ENCODE results near the gene AARS1.
"Not testable (repeated sequence)": the region's sequence is repeated elsewhere in the genome, so short reads cannot be mapped to it uniquely, and the experiment has no call there.

Gene AARS1

DNA sequence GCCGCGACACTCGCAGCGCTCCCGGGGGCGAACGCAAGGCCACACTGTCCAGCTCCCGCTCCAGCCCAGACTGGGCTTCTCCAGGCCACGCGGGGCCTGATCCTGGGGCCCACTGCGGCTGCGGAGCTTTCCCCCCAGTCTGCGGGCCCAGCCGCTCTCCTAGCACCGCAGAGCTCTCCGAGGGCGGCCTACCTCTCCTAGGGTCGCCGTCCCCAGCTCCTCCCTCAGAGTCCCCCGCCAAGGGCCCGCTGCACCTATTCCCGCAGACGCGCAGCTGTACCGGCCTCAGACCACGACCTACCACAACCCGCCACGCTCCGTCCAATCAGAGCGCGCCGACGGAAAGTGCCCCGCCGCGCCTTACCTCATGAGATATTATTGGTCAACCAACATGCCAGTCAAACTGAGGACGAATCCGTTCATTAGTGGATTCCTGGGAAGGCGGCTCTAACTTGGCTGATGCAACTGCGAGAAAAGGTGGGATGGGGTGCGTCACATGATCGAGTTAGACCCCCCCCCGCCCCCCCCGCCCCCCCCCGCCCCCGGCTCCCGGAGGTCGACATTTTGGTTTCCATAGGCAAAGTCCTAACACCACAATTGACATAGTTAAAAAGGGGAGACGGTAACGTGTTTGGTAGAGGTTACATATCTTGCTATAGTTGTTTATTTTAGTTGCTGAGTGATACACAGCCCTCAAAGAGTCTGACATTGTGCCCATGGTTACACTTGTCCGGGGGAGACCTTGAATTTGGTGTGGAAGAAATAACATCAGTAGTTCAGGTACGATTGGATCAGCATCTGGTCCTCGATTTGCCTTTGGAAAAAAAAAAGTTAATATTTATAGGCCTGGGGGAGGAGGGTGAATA lies at the start of gene AARS1:
Gene AARS1, minus strand, starts transcription at position 278 of the 866 bp plus-strand sequence. CDS start 6,743 bp downstream, outside the sequence.
- in situ Hi-C loops (cut with HindIII; ENCODE audit: low pct_unique_long_range_greater_than_20kb, low sequenced_read_pairs) = no loop called here
- peak; percentile 97 to 100 for DNase-seq (ENCODE audit: low read depth in 1 of 2, low spot score in 1 of 2)
- TF ChIP-seq JUND (IDR thresholded peaks at IDR 0.05; ENCODE audit: low read depth) = no peak

DNA sequence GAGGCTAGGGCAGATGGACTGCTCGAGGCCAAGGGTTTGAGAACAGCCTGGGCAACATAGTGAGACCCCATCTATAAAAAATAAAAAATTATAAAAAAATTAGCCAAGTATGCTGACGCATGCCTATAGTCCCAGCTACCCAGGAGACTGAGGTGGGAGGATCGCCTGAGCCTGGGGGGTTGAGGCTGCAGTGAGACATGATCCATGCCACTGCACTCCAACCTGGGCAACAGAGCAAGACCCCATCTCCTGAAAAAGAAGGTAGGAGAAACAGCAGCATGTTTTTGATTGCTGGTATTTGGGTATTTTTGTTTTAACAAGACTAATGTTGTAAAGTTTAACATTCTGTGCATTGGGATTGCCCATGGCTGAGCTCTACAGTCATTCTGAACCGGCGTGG lies 48.5 kb upstream of the AARS1 start:
- no peak for TF ChIP-seq JUND (IDR thresholded peaks at IDR 0.05; ENCODE audit: low read depth)
- DNase-seq (ENCODE audit: low read depth in 1 of 2, low spot score in 1 of 2) = no peak
- in situ Hi-C loops (cut with HindIII; ENCODE audit: low pct_unique_long_range_greater_than_20kb, low sequenced_read_pairs) = no loop called here

DNA sequence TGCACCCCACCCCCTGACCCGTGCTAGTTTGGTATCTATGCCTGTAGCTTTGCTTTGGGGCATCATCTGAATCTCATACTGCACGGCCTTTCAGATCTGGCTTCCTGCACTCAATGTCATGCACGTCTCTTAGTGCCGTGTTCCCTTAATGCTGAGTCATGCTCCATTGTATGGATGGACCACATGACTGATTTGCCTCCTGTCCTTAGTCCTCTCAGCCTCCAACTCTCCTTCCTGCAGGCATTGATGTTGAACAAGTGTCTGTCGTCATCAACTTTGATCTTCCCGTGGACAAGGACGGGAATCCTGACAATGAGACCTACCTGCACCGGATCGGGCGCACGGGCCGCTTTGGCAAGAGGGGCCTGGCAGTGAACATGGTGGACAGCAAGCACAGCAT lies 43.4 kb upstream of the AARS1 start:
- DNase-seq (ENCODE audit: low read depth in 1 of 2, low spot score in 1 of 2); in situ Hi-C loops (cut with HindIII; ENCODE audit: low pct_unique_long_range_greater_than_20kb, low sequenced_read_pairs): not testable (repeated sequence)

DNA sequence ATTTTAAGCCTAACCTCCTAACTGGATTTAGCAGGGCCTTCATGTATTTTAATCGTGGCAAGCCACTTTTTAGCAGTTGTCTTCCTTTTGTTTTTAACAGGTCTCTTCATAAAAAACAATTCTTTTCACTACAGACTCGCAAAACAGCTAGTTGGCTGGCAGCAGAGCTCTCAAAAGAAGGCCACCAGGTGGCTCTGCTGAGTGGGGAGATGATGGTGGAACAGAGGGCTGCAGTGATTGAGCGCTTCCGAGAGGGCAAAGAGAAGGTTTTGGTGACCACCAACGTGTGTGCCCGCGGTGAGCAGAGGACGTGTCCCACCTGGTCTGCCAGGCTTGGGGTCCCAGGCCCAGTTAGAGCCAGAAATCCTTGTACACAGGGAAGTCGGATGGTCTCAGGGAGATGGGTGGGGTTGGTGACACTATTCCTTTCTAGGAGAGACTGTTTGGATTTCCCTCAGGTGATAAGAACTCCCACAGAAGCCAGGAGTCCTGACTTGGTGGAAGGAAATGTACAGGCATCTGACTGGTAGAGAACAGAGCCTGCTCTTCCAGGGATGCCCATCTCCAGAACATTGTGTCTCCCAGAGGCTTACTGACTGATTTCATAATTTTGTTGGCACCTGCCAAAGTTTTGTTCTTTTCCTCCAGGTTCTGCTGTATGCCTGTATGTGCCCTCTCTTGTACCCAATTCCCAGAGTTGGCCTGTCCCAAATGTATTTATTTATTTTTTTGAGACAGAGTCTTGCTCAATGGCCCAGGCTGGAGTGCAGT lies 42.5 kb upstream of the AARS1 start:
- TF ChIP-seq JUND (IDR thresholded peaks at IDR 0.05; ENCODE audit: low read depth) = no peak
- in situ Hi-C loops (cut with HindIII; ENCODE audit: low pct_unique_long_range_greater_than_20kb, low sequenced_read_pairs) = no loop called here
- peak in 1 of 2 experiments; percentile 20 for DNase-seq (ENCODE audit: low read depth in 1 of 2, low spot score in 1 of 2)

DNA sequence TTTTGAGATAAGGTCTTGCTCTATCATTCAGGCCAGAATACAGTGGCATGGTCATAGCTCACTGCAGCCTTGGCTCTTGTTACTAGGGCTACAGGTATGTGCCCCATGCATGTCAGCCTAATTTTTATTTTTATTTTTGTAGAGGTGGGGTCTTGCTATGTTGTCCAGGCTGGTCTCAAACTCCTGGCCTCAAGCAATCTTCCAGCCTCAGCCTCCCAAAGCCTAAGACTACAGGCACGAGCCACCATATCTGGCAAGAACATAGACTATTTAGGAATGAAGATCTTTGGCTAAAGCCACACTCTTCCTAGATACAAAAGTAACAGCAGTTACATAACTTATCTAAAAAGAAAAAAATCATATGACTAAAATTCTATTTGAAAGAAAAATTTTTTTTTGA lies 41.8 kb upstream of the AARS1 start:
- in situ Hi-C loops (cut with HindIII; ENCODE audit: low pct_unique_long_range_greater_than_20kb, low sequenced_read_pairs) = no loop called here
- TF ChIP-seq JUND (IDR thresholded peaks at IDR 0.05; ENCODE audit: low read depth) = no peak
- DNase-seq (ENCODE audit: low read depth in 1 of 2, low spot score in 1 of 2) = no peak

DNA sequence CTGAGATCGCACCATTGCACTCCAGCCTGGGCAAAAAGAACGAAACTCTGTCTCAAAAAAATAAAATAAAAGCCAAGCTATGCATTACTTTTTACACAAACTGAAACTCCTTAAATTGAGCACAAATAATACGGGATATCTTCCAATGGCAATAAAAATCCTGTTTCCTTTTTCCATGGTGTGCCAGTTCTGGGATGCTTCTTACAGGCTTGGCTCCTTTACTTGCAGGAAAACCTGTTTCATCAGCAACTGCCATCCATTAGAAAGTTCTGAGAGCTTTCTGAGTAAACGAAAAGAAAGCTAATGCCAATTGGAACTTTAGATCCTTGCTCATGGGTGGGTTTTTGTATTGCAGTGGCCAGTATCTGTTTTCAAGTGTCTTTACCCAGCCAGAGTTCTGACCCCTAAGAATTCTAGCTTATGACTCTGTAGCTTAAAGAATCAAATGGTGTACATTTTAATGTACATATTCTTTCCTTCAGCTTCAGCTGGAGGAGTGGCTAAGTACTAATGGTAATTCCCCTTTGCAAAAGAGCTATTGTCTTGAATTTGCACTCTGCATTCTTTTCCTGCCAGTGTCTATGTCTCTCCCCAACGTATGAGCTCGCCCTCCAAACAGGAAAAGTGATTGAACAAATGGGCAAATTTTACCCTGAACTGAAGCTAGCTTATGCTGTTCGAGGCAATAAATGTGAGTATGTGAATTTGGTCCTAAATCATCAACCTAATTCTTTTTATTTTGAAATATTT lies 35.9 kb upstream of the AARS1 start:
- in situ Hi-C loops (cut with HindIII; ENCODE audit: low pct_unique_long_range_greater_than_20kb, low sequenced_read_pairs) = no loop called here
- DNase-seq (ENCODE audit: low read depth in 1 of 2, low spot score in 1 of 2) = no peak
- TF ChIP-seq JUND (IDR thresholded peaks at IDR 0.05; ENCODE audit: low read depth) = no peak

- no peak for TF ChIP-seq JUND (IDR thresholded peaks at IDR 0.05; ENCODE audit: low read depth)
- in situ Hi-C loops (cut with HindIII; ENCODE audit: low pct_unique_long_range_greater_than_20kb, low sequenced_read_pairs) = no loop called here
- no peak for DNase-seq (ENCODE audit: low read depth in 1 of 2, low spot score in 1 of 2)
Observed at GRCh38 chr16:70320121-70320520, 30.8 kb upstream of the AARS1 start.

DNA sequence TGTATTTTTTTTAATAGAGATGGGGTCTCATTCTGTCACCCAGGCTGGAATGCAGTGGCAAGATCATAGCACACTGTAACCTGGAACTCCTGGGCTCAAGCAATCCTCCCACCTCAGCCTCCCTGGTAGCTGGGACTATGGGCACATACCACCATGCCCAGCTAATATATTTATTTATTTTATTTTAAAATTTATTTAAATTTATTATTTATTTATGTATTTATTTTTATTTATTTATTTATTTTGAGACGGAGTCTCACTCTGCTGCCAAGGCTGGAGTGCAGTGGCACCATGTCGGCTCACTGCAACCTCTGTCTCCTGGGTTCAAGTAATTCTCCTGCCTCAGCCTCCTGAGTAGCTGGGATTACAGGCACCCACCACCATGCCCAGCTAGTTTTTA lies 18.4 kb upstream of the AARS1 start:
- in situ Hi-C loops (cut with HindIII; ENCODE audit: low pct_unique_long_range_greater_than_20kb, low sequenced_read_pairs); DNase-seq (ENCODE audit: low read depth in 1 of 2, low spot score in 1 of 2): not testable (repeated sequence)

GRCh38 chr16:70306880-70307279 lies 17.6 kb upstream of the AARS1 start:
- in situ Hi-C loops (cut with HindIII; ENCODE audit: low pct_unique_long_range_greater_than_20kb, low sequenced_read_pairs) = no loop called here
- TF ChIP-seq JUND (IDR thresholded peaks at IDR 0.05; ENCODE audit: low read depth) = no peak
- no peak for DNase-seq (ENCODE audit: low read depth in 1 of 2, low spot score in 1 of 2)

DNA sequence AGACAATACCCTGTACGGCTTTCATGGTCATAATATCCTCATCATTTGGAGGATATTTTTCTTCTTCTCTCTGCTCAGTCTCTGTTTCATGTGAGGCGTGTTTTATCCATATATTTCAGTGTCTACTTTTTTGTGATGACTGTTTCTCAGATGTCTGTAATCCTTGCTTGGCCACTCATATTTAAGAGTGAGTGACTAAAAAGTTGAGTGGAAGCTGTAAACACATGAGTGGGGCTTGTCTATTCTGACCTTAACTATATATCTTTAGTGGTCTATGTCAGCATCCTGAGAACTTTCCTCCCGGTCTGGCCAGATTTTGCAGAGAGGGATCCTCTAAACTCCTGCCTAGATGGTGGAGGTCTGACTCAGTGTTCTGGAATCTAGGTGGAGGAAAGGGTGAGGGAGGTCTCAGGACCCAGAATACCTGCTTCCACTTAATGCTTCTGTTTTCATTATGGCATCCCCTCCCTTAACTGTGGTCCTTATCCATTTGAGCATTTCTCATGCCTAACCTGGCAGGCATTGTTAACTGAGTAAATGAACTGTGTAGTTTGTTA lies 15.7 kb upstream of the AARS1 start:
- TF ChIP-seq JUND (IDR thresholded peaks at IDR 0.05; ENCODE audit: low read depth) = no peak
- in situ Hi-C loops (cut with HindIII; ENCODE audit: low pct_unique_long_range_greater_than_20kb, low sequenced_read_pairs) = no loop called here
- DNase-seq (ENCODE audit: low read depth in 1 of 2, low spot score in 1 of 2) = no peak

DNA sequence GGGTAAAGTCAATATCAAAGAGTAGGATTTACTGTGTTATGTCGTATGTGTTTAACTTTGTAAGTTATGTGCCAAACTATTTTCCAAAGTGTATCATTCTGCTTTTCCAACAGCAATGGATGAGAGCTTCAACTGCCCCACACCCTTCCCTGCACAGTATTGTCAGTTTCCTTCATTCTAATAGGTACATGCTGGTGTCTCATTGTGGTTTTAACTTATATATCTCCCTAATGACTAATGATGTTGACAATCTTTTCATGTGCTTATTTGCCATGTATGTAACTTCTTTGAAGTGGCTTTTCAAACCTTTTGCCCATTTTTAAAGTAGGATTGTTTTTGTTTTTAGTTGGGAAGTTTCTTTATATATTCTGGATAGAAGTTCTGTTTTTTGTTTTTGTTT lies 13.4 kb upstream of the AARS1 start:
- in situ Hi-C loops (cut with HindIII; ENCODE audit: low pct_unique_long_range_greater_than_20kb, low sequenced_read_pairs) = no loop called here
- DNase-seq (ENCODE audit: low read depth in 1 of 2, low spot score in 1 of 2) = no peak
- TF ChIP-seq JUND (IDR thresholded peaks at IDR 0.05; ENCODE audit: low read depth) = no peak

GRCh38 chr16:70301121-70301520 lies 11.8 kb upstream of the AARS1 start:
- in situ Hi-C loops (cut with HindIII; ENCODE audit: low pct_unique_long_range_greater_than_20kb, low sequenced_read_pairs) = no loop called here
- no peak for TF ChIP-seq JUND (IDR thresholded peaks at IDR 0.05; ENCODE audit: low read depth)
- no peak for DNase-seq (ENCODE audit: low read depth in 1 of 2, low spot score in 1 of 2)
